Hepatocyte (in vitro differentiated cells): ENCODE results near the gene RNLS. TPM values are rescaled to one million over a fixed set of nuclear protein-coding genes. Genes with fewer than 3 reads are reported as not detected.

ENCODE experiments used
- DNase-seq: peaks from one replicate; pipeline ENCODE4 v3.0.0-alpha.2; 2016; ENCODE audit warnings: low spot score
- H2AFZ ChIP-seq: fragments of 200-600 bp; sonication (generic); 2 replicates; pipeline ENCODE4 v1.6.0; 2016; ENCODE audit warnings: antibody characterized with exemption, mild to moderate bottlenecking
- H3K27ac ChIP-seq: fragments of 200-600 bp; sonication (generic); 2 replicates; pipeline ENCODE4 v1.5.1; 2016; ENCODE audit warnings: mild to moderate bottlenecking
- H3K27me3 ChIP-seq: fragments of 200-600 bp; sonication (generic); 2 replicates; pipeline ENCODE4 v1.6.1; 2016
- H3K36me3 ChIP-seq: fragments of 200-600 bp; sonication (generic); replicated peaks from 2 replicates; pipeline ENCODE4 v1.5.1; 2016; ENCODE audit warnings: low read depth; ENCODE audit not compliant: insufficient read depth
- H3K4me1 ChIP-seq: fragments of 200-600 bp; sonication (generic); 2 replicates; pipeline ENCODE4 v1.5.1; 2016; ENCODE audit warnings: mild to moderate bottlenecking, moderate library complexity; ENCODE audit not compliant: insufficient read depth
- H3K4me2 ChIP-seq: fragments of 200-600 bp; sonication (generic); 2 replicates; pipeline ENCODE4 v1.6.0; 2016
- H3K4me3 ChIP-seq: fragments of 200-600 bp; sonication (generic); 2 replicates; pipeline ENCODE4 v1.5.1; 2016; ENCODE audit warnings: mild to moderate bottlenecking
- H3K79me2 ChIP-seq: fragments of 200-600 bp; sonication (generic); 2 replicates; pipeline ENCODE4 v1.6.0; 2017; ENCODE audit warnings: mild to moderate bottlenecking
- H3K9me2 ChIP-seq: fragments of 200-600 bp; sonication (generic); replicated peaks from 2 replicates; pipeline ENCODE4 v1.6.0; 2017; ENCODE audit warnings: mild to moderate bottlenecking; ENCODE audit not compliant: insufficient read depth
- H3K9me3 ChIP-seq: fragments of 200-600 bp; sonication (generic); 2 replicates; pipeline ENCODE4 v1.5.1; 2016; ENCODE audit warnings: low read depth, mild to moderate bottlenecking
- H4K20me1 ChIP-seq: fragments of 200-600 bp; sonication (generic); 2 replicates; pipeline ENCODE4 v1.6.0; 2016; ENCODE audit warnings: mild to moderate bottlenecking; ENCODE audit not compliant: insufficient read depth, poor library complexity, severe bottlenecking
- EZH2 ChIP-seq: fragments of 200-600 bp; sonication (generic); IDR thresholded peaks from 2 replicates; pipeline ENCODE4 v1.6.1; 2016; ENCODE audit warnings: antibody characterized with exemption, mild to moderate bottlenecking, borderline replicate concordance
- EZH2phosphoT487 ChIP-seq: fragments of 200-600 bp; sonication (generic); IDR thresholded peaks from one replicate; pipeline ENCODE4 v1.6.1; 2018; ENCODE audit warnings: antibody characterized with exemption, mild to moderate bottlenecking, low read depth, moderate library complexity; ENCODE audit not compliant: unreplicated experiment, severe bottlenecking
- WGBS: methylation state at CpG from one replicate; pipeline ENCODE4 v1.1.6; 2016; ENCODE audit warnings: low lambda C conversion rate; ENCODE audit errors: missing lambda C conversion rate; 5-methylcytosine and 5-hydroxymethylcytosine counted together
- polyA plus RNA-seq: library from polyadenylated mRNA; unstranded; fragments of >200 nt; fragmentation: Nextera tagmentation; extraction: Ambion mirVana; gene quantifications from 2 replicates; pipeline ENCODE4 v1.2.1, GENCODE V29; 2016
- total RNA-seq: library from RNA; depleted of rRNA; stranded (reverse); fragments of >200 nt; gene quantifications from 2 replicates; pipeline ENCODE4 v1.2.3, GENCODE V29; 2014
- TF ChIP-seq, protein P1 (sequence below): fragments of 200-600 bp; sonication (generic); IDR thresholded peaks from 2 replicates; pipeline ENCODE4 v1.5.1; 2016; ENCODE audit warnings: antibody characterized with exemption, mild to moderate bottlenecking; ENCODE audit not compliant: poor library complexity

The RNLS gene
- total and polyA plus RNA-seq, 2 experiments from 2014 or later: 12.8 to 14.9 TPM

DNA sequence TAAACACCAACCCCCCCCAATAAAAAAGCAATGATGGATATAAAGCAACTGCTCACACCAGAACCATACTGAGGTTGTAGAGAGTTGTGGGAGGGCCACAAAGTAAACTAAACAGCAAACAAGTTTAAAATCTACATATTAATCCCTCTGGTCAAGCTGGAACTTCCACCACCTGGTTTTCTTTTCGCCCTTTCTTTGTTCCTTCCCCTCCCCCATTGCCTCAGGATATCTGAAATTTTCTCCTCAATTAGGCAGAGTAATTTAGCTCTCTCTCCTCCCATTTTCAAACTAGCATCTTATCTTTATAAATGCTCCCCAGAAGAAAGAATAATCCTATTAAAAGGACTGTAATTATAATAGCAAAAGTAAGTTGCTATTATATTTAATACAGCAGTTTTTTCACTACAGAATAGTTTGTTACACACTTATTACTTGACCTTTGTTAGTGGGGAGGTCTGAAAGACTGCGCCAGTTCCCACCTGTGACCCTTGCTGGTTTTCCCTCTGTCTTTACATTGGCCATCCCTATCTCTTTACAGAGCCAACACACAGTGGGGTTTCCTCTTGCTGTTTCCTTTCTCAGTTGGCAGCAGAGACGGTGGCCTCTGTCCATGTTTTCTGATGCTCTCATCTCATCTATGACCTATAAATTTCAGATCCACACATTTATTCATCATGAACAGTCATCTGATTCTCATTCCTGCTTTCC lies 235.4 kb downstream of the RNLS start:
- H3K4me1 ChIP-seq: peaks cover 15% of the 10 kb centered on the region
- WGBS: 64% methylated on average over 3 of the region's 3 CpGs
- H3K9me3 ChIP-seq: no peaks in the 10 kb centered on the region
- H3K9me2 ChIP-seq: no peaks in the 10 kb centered on the region
- no peak for DNase-seq
- H4K20me1 ChIP-seq: no peaks in the 10 kb centered on the region
- H3K27me3 ChIP-seq: no peaks in the 10 kb centered on the region
- TF ChIP-seq EZH2phosphoT487: no peak
- TF ChIP-seq EZH2: no peak
- TF ChIP-seq, protein P1, sequence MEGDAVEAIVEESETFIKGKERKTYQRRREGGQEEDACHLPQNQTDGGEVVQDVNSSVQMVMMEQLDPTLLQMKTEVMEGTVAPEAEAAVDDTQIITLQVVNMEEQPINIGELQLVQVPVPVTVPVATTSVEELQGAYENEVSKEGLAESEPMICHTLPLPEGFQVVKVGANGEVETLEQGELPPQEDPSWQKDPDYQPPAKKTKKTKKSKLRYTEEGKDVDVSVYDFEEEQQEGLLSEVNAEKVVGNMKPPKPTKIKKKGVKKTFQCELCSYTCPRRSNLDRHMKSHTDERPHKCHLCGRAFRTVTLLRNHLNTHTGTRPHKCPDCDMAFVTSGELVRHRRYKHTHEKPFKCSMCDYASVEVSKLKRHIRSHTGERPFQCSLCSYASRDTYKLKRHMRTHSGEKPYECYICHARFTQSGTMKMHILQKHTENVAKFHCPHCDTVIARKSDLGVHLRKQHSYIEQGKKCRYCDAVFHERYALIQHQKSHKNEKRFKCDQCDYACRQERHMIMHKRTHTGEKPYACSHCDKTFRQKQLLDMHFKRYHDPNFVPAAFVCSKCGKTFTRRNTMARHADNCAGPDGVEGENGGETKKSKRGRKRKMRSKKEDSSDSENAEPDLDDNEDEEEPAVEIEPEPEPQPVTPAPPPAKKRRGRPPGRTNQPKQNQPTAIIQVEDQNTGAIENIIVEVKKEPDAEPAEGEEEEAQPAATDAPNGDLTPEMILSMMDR: no peak
- H3K4me2 ChIP-seq: peak overlapping the region; percentile 35
- H3K27ac ChIP-seq: no peak overlapping the region
- H3K4me3 ChIP-seq: no peak overlapping the region
- no peak overlapping the region for H2AFZ ChIP-seq
- no peaks in the 10 kb centered on the region for H3K36me3 ChIP-seq
- H3K79me2 ChIP-seq: no peaks in the 10 kb centered on the region

DNA sequence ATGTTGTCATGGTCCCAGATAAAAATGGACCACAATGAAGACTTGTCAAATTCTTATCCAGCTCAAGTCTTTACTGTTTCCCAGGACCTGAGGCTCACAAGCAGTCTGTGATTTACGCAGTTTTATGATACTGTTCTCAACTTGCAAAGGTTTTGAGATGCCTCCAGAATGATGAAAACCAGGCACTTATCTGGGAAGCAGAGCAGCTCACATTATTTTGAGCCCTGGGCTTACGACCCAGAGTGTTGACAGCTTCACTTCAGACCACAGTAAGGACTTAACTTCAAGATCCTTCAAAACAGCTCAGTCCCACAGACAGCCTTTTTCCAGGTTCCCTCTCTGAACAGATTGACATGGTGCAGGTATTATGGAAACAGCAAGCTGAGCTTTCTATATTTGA lies 236.1 kb downstream of the RNLS start:
- no peaks in the 10 kb centered on the region for H3K9me3 ChIP-seq
- no peak overlapping the region for H3K4me3 ChIP-seq
- H3K79me2 ChIP-seq: no peaks in the 10 kb centered on the region
- WGBS: 18% methylated on average over 2 of the region's 2 CpGs
- H3K36me3 ChIP-seq: no peaks in the 10 kb centered on the region
- H4K20me1 ChIP-seq: no peaks in the 10 kb centered on the region
- no peak overlapping the region for H2AFZ ChIP-seq
- no peaks in the 10 kb centered on the region for H3K27me3 ChIP-seq
- H3K27ac ChIP-seq: peak overlapping the region; percentile 20
- H3K9me2 ChIP-seq: no peaks in the 10 kb centered on the region
- peaks cover 15% of the 10 kb centered on the region for H3K4me1 ChIP-seq
- peak; percentile 15 for DNase-seq
- TF ChIP-seq, protein P1: no peak
- TF ChIP-seq EZH2phosphoT487 (no peak), EZH2 (no peak)
- H3K4me2 ChIP-seq: peak overlapping the region; percentile 35

DNA sequence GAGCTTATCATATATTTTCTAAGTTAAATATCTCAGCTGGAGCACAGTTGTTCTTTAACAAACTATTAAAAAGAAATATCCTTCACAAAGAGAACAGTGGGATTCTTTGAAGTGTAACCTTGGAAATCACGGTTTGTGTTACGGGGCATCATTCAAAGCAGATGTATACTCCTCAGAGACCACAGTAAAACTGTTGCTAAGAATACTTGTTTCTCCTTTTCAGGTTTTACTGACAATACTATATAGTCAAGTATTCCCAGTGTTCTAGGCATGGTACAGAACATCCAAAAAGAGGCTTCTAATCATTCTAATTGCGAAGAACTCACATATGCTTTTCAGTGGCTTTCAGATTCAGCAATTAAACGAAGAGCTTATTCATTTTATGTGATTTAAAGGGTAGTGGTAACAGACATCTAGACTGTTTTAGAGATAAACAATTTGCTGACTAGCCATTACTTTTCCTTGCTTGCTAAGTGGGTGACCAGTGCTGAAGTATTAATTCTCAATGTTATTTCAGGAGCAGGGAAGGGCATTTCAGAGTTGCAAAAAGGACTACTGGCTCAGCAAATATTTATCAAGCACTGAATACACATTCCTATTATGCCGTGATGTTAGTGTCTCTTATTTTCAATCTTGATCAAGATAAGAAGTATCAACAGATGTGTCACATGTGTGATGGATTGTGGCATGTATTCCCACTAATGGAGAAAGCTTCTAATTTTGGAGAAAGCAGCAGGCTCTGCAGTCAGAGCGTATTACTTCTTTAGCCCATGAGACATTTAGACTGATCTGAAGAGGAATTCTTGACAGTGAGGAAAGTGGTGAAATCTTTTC lies 236.8 kb downstream of the RNLS start:
- DNase-seq: peak; percentile 8
- Histone ChIP-seq H2AFZ (no peak overlapping the region), H3K27me3 (no peaks in the 10 kb centered on the region), H3K36me3 (no peaks in the 10 kb centered on the region), H3K9me3 (no peaks in the 10 kb centered on the region), H3K79me2 (no peaks in the 10 kb centered on the region), H3K27ac (peak overlapping the region; percentile 20), H3K9me2 (no peaks in the 10 kb centered on the region), H3K4me2 (peak overlapping the region; percentile 35), H3K4me1 (peaks cover 15% of the 10 kb centered on the region), H3K4me3 (no peak overlapping the region), H4K20me1 (no peaks in the 10 kb centered on the region)
- WGBS: 35% methylated on average over 6 of the region's 6 CpGs
- no peak for TF ChIP-seq EZH2phosphoT487

DNA sequence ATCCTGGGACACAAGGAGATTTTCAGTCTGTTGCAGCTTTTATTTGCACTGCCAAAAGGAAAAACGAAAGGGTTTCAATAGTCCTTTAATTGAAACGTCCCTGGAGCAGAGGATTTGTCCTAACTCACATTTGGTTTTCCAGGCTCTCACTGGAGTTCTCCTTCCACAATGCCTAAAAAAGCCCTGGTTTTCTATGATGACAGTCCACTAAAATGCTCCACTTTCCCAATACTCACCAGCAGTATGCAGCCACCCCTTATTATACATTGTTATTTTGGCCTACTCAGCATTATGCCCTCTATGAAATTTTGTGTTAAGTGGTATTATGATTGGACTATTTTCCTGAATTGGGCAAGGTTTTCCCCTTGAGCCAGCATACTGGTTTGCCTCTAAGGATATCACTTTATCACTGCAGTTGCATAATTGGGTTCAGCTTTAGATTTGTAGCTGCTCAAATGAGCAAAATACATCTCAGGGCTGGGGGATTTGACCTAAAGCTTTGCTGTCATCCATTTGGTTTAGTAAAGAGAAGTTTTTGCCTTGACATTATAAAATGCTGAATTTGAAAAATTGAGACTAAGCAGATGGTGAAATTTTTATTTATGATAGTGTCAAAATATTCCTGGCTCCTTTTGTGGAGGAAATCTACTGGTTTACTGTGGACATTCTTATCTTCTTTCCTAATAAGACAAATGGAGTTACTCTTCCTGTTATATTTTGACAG lies 239.2 kb downstream of the RNLS start:
- Histone ChIP-seq H2AFZ (no peak overlapping the region), H3K4me1 (peaks cover 15% of the 10 kb centered on the region), H3K27ac (no peak overlapping the region), H3K4me2 (no peak overlapping the region), H3K79me2 (no peaks in the 10 kb centered on the region), H3K9me2 (no peaks in the 10 kb centered on the region), H3K9me3 (no peaks in the 10 kb centered on the region), H3K27me3 (no peaks in the 10 kb centered on the region), H3K4me3 (no peak overlapping the region), H3K36me3 (no peaks in the 10 kb centered on the region), H4K20me1 (no peaks in the 10 kb centered on the region)
- DNase-seq: no peak
- no peak for TF ChIP-seq EZH2phosphoT487
- TF ChIP-seq EZH2: no peak
- TF ChIP-seq, protein P1: no peak
- 39% methylated on average over 2 of the region's 2 CpGs for WGBS
